Activated T-cell treated with anti-CD3 and anti-CD28 coated beads, Interleukin-2, amount 50 U/mL, for 24 hours (primary cell): Measurements from ENCODE around the gene NRG2.

ENCODE experiments used
- DNase-seq: peaks from one replicate; pipeline ENCODE4 v3.0.0-alpha.2; 2020
- H3K27ac Mint-ChIP-seq: 2 replicates; pipeline ENCODE4 v1.8.0; 2020; ENCODE audit warnings: mild to moderate bottlenecking, mixed read lengths
- H3K27me3 Mint-ChIP-seq: 2 replicates; pipeline ENCODE4 v1.8.0; 2020; ENCODE audit warnings: mixed read lengths
- H3K36me3 Mint-ChIP-seq: 2 replicates; pipeline ENCODE4 v1.8.0; 2020; ENCODE audit warnings: low read depth, mixed read lengths
- H3K4me1 Mint-ChIP-seq: 2 replicates; pipeline ENCODE4 v1.8.0; 2020; ENCODE audit warnings: low read depth, mixed read lengths
- H3K4me3 Mint-ChIP-seq: 2 replicates; pipeline ENCODE4 v1.8.0; 2020; ENCODE audit warnings: mild to moderate bottlenecking, moderate library complexity, mixed read lengths
- H3K9me3 Mint-ChIP-seq: 2 replicates; pipeline ENCODE4 v1.8.0; 2020; ENCODE audit warnings: mixed read lengths

Gene NRG2

DNA sequence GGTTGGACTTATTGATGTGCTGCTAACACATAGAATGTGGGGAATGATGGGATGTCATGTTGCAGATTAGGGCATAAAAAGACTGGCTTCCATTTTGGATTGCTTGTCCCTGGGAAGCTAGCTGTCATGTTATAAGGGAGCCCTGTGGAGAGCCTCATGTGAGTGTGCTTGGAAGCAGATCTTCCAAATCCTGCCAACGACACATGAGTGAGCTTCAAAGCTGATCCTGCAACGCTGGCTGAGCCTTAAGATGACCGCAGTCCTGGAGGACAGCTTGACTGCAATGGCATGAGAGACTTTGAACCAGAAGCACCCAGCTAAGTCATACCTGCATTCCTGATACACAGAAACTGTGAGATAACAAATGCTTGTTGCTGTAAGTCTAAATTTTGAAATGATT lies 63.6 kb downstream of the NRG2 start:
- Mint-ChIP-seq H3K27me3 (peaks cover 48% of the 10 kb centered on the region), H3K9me3 (no peaks in the 10 kb centered on the region), H3K4me1 (no peaks in the 10 kb centered on the region), H3K4me3 (no peak overlapping the region), H3K27ac (no peak overlapping the region), H3K36me3 (no peaks in the 10 kb centered on the region)
- DNase-seq, result no peak

DNA sequence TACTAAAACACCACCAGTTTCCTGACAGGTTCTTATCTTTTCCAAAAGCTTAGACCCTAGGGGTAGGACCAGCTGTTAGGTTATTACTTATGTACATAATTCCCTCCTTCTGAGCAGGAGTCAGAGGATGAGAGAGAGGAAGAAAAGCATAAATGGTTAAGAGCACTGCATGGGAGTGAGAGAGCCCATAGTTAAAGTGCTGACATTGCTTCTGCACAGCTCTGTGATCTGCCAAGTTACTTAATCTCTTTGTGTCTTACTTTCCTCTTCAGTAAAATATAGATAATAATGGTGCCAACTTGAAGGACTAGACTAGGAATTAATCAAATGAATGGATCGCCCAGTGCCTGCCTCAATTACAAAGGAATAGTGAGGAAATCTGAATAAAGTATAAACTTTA lies 66.4 kb downstream of the NRG2 start:
- no peak for DNase-seq
- Mint-ChIP-seq H3K9me3 (no peaks in the 10 kb centered on the region), H3K4me1 (no peaks in the 10 kb centered on the region), H3K27me3 (peaks cover 43% of the 10 kb centered on the region), H3K36me3 (no peaks in the 10 kb centered on the region), H3K27ac (no peak overlapping the region), H3K4me3 (no peak overlapping the region)

GRCh38 chr5:139975942-139976341 lies 67.2 kb downstream of the NRG2 start:
- no peaks in the 10 kb centered on the region for H3K36me3 Mint-ChIP-seq
- no peaks in the 10 kb centered on the region for H3K9me3 Mint-ChIP-seq
- peaks cover 48% of the 10 kb centered on the region for H3K27me3 Mint-ChIP-seq
- DNase-seq, result no peak
- no peak overlapping the region for H3K4me3 Mint-ChIP-seq
- no peaks in the 10 kb centered on the region for H3K4me1 Mint-ChIP-seq
- no peak overlapping the region for H3K27ac Mint-ChIP-seq

DNA sequence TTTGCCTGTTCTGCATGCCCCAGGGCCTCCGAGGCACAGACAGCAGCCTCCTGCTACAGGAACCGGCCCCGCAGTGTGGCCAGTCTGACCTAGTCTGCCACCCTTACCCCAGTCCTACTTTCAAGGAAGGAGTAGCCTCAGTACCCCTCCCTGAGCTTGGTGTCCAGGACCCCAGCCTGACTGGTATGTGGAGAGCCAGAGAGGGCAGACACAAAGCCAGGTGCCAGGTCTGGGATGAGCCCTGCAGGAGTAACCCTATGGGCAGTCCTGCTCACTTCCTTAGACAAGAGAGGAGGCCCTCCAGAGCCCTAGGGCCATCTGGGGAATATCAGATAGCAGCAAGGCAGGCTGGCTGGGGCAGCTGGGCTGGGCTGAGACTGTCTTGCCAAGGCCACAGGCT lies 67.8 kb downstream of the NRG2 start:
- H3K9me3 Mint-ChIP-seq, result no peaks in the 10 kb centered on the region
- no peak overlapping the region for H3K4me3 Mint-ChIP-seq
- DNase-seq, result no peak
- H3K27ac Mint-ChIP-seq, result no peak overlapping the region
- H3K4me1 Mint-ChIP-seq, result no peaks in the 10 kb centered on the region
- no peaks in the 10 kb centered on the region for H3K36me3 Mint-ChIP-seq
- H3K27me3 Mint-ChIP-seq, result peaks cover 44% of the 10 kb centered on the region

GRCh38 chr5:139974661-139975060 lies 68.4 kb downstream of the NRG2 start:
- Mint-ChIP-seq H3K4me1 (no peaks in the 10 kb centered on the region), H3K4me3 (no peak overlapping the region), H3K36me3 (no peaks in the 10 kb centered on the region), H3K27ac (no peak overlapping the region), H3K9me3 (no peaks in the 10 kb centered on the region), H3K27me3 (peaks cover 39% of the 10 kb centered on the region)
- DNase-seq, result no peak

- Mint-ChIP-seq H3K27me3 (peaks cover 27% of the 10 kb centered on the region), H3K9me3 (no peaks in the 10 kb centered on the region), H3K4me1 (no peaks in the 10 kb centered on the region), H3K36me3 (no peaks in the 10 kb centered on the region), H3K4me3 (no peak overlapping the region), H3K27ac (no peak overlapping the region)
- DNase-seq, result no peak
Observed at GRCh38 chr5:139971202-139971725, 71.8 kb downstream of the NRG2 start.

GRCh38 chr5:139969318-139969717 lies 73.8 kb downstream of the NRG2 start:
- no peak for DNase-seq
- H3K27me3 Mint-ChIP-seq, result peaks cover 17% of the 10 kb centered on the region
- H3K36me3 Mint-ChIP-seq, result no peaks in the 10 kb centered on the region
- no peaks in the 10 kb centered on the region for H3K9me3 Mint-ChIP-seq
- no peak overlapping the region for H3K27ac Mint-ChIP-seq
- H3K4me3 Mint-ChIP-seq, result no peak overlapping the region
- no peaks in the 10 kb centered on the region for H3K4me1 Mint-ChIP-seq

DNA sequence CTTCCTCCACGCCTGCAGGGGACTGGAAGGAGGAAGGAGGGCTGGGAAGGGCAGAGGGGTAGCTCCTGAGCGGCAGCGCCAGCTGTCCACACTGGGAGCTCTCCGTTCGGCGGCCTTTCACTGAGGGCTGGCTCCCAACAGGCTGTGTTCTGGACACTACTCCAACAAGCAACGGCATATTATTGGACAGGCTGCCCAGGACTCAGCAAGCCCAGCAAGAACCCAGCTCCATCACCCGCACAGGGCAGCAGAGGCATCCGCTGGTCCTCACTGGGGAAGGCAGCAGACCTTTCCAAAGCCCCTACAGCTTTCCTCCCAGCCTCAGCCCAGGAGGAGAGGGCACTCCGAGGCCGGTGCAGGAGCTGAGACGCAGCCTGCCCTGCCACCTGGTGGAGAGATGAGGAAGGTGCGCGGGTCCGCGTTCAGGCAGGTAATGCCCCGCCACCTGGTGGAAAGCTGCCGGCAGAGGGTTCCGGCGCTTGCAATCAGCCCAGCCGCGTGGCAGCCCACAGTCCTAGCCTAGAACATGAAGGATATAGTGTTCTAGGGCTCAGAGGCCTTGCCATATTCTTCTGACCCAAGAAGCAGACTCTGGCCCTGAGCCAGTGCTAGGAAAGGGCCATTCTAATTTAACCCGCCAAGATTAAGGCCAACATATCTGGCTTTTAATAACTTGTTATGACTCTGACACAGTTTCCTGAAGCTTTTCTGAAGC lies 74.4 kb downstream of the NRG2 start:
- no peak overlapping the region for H3K4me3 Mint-ChIP-seq
- DNase-seq, result peak; percentile 94
- peaks cover 17% of the 10 kb centered on the region for H3K27me3 Mint-ChIP-seq
- no peaks in the 10 kb centered on the region for H3K4me1 Mint-ChIP-seq
- no peaks in the 10 kb centered on the region for H3K9me3 Mint-ChIP-seq
- H3K27ac Mint-ChIP-seq, result no peak overlapping the region
- no peaks in the 10 kb centered on the region for H3K36me3 Mint-ChIP-seq

DNA sequence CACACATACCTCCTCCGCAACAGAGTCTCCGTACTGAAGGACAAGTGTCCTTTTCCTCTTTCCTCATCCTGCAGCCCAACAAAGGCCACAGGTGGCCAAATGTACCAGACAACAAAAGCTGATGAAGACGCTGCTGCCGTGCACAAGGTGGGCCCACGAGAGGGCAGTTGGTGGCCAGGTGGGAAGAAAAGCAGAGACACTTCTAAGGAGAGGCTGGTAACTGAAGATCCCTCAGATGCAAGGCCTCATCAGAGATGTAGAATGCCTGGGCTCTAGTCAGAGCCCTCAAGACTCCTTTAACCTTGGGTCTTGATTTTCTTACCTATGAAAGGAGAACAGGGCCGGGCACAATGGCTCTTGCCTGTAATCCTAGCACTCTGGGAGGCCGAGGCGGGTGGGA lies 75.7 kb downstream of the NRG2 start:
- Mint-ChIP-seq H3K4me3 (no peak overlapping the region), H3K27ac (no peak overlapping the region), H3K4me1 (no peaks in the 10 kb centered on the region), H3K27me3 (peaks cover 12% of the 10 kb centered on the region), H3K36me3 (no peaks in the 10 kb centered on the region), H3K9me3 (no peaks in the 10 kb centered on the region)
- DNase-seq, result no peak

- Mint-ChIP-seq H3K36me3 (no peaks in the 10 kb centered on the region), H3K9me3 (no peaks in the 10 kb centered on the region), H3K4me1 (no peaks in the 10 kb centered on the region), H3K4me3 (no peak overlapping the region), H3K27me3 (peaks cover 12% of the 10 kb centered on the region), H3K27ac (no peak overlapping the region)
- DNase-seq, result no peak
Observed at GRCh38 chr5:139966856-139967255, 76.2 kb downstream of the NRG2 start.

DNA sequence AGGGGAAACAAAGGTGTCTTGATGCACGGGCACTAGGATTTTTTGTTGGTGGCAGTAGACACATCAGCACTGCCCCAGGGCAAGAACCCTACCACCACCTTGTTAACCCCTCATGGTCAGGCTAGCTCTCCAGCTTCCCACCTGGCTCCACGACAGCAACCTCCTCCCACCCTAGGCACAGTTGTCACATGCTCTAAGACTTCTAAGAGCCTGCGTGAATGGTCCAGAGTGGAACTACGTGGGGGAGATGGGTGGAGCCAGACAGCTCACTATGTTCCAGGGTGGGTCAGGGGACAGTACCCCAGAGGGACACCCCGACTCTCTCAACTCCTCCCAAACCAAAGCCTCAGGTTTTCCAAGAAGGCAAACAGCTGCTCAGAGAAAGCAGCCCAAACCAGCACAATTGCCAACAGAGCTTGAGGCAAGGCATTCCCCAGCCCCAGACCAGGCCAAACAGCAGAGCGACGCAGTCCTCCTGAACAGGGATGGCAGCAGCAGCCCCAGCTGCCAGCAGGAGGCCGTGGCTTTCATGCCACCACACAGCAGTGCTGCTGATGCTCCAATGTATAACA lies 78.0 kb downstream of the NRG2 start:
- peaks cover 6% of the 10 kb centered on the region for H3K27me3 Mint-ChIP-seq

GRCh38 chr5:139964266-139964993 lies 78.7 kb downstream of the NRG2 start:
- Mint-ChIP-seq H3K36me3 (no peaks in the 10 kb centered on the region), H3K4me3 (no peak overlapping the region), H3K4me1 (no peaks in the 10 kb centered on the region), H3K9me3 (no peaks in the 10 kb centered on the region), H3K27me3 (peaks cover 9% of the 10 kb centered on the region), H3K27ac (no peak overlapping the region)
- no peak for DNase-seq

More for the DNA sequence above, 78.0 kb downstream of the NRG2 start:
- Mint-ChIP-seq H3K4me3 (no peak overlapping the region), H3K27ac (no peak overlapping the region), H3K36me3 (no peaks in the 10 kb centered on the region), H3K9me3 (no peaks in the 10 kb centered on the region), H3K4me1 (no peaks in the 10 kb centered on the region)
- DNase-seq, result no peak

- H3K9me3 Mint-ChIP-seq, result no peaks in the 10 kb centered on the region
- no peaks in the 10 kb centered on the region for H3K4me1 Mint-ChIP-seq
- H3K27me3 Mint-ChIP-seq, result peaks cover 3% of the 10 kb centered on the region
- H3K27ac Mint-ChIP-seq, result no peak overlapping the region
- no peaks in the 10 kb centered on the region for H3K36me3 Mint-ChIP-seq
- H3K4me3 Mint-ChIP-seq, result no peak overlapping the region
- no peak for DNase-seq
Observed at GRCh38 chr5:139962445-139962844, 80.7 kb downstream of the NRG2 start.

GRCh38 chr5:139961435-139962157 lies 81.5 kb downstream of the NRG2 start:
- Mint-ChIP-seq H3K27ac (no peak overlapping the region), H3K4me1 (no peaks in the 10 kb centered on the region), H3K27me3 (peaks cover 3% of the 10 kb centered on the region), H3K9me3 (no peaks in the 10 kb centered on the region), H3K36me3 (no peaks in the 10 kb centered on the region), H3K4me3 (no peak overlapping the region)
- DNase-seq, result no peak
